Heart left ventricle (tissue), 16 donors: Measurements from ENCODE around the gene SP140L. TPM values are rescaled to one million over a fixed set of nuclear protein-coding genes. Genes with fewer than 3 reads are reported as not detected.

ENCODE experiments used
- ATAC-seq, 4 donors: fragments of 200-7000 bp; cut with Tn5 transposase; one replicate each; pipeline ENCODE4 v1.9.1; 2020 to 2022; ENCODE audit warnings: moderate library complexity in 4 of 4, mild to moderate bottlenecking in 3 of 4, moderate number of reproducible peaks in 1 of 4
- DNase-seq, 5 donors: peaks; one replicate each; pipeline ENCODE4 v3.0.0-alpha.2; 2020
- H3K27ac ChIP-seq, 12 donors: fragments of 200-600 bp; sonication (generic) in 4 of 12; one replicate each; pipeline versions ENCODE4 v1.5.0 to v1.8.0; 2016 to 2022; ENCODE audit warnings: mild to moderate bottlenecking in 2 of 12
- H3K27me3 ChIP-seq, 9 donors: fragments of 200-600 bp; sonication (generic) in 2 of 9; one replicate each; pipeline versions ENCODE4 v1.5.1 to v1.8.0; 2016 to 2022; ENCODE audit warnings: mild to moderate bottlenecking in 3 of 9
- H3K36me3 ChIP-seq, 9 donors: fragments of 200-600 bp; sonication (generic) in 2 of 9; one replicate each; pipeline versions ENCODE4 v1.5.0 to v1.8.0; 2018 to 2022; ENCODE audit warnings: mild to moderate bottlenecking in 2 of 9
- H3K4me1 ChIP-seq, 12 donors: fragments of 200-600 bp; sonication (generic) in 4 of 12; one replicate each; pipeline versions ENCODE4 v1.5.0 to v1.8.0; 2016 to 2022; ENCODE audit warnings: mild to moderate bottlenecking in 3 of 12
- H3K4me3 ChIP-seq, 12 donors: fragments of 200-600 bp; sonication (generic) in 4 of 12; one replicate each; pipeline versions ENCODE4 v1.5.0 to v1.8.0; 2017 to 2022; ENCODE audit warnings: mild to moderate bottlenecking in 9 of 12, moderate library complexity in 4 of 12
- H3K9me3 ChIP-seq, 12 donors: fragments of 200-600 bp; sonication (generic) in 4 of 12; one replicate each; pipeline versions ENCODE4 v1.5.0 to v1.8.0; 2016 to 2022; ENCODE audit warnings: mild to moderate bottlenecking in 1 of 12
- CTCF ChIP-seq, 12 donors: fragments of 200-600 bp; sonication (generic) in 4 of 12; IDR thresholded peaks; one replicate each; pipeline versions ENCODE4 v1.5.0 to v1.8.0; 2018 to 2022; ENCODE audit warnings: antibody characterized with exemption in 12 of 12, mild to moderate bottlenecking in 5 of 12
- POLR2A ChIP-seq, 2 donors: fragments of 450-650 bp; IDR thresholded peaks; one replicate each; pipeline ENCODE4 v1.6.1; 2017; ENCODE audit warnings: antibody characterized with exemption in 2 of 2, mild to moderate bottlenecking in 2 of 2, moderate library complexity in 2 of 2
- WGBS, 4 donors: extraction: QIAGEN DNeasy Blood & Tissue Kit in 2 of 4; methylation state at CpG; one replicate each; pipeline versions ENCODE4 v1.1.5 to v1.1.7; 2013 to 2018; 5-methylcytosine and 5-hydroxymethylcytosine counted together
- intact Hi-C, 10 donors: fragments of 100-400 bp; cut with DNase I; formaldehyde crosslinking; loops; one replicate each; pipeline versions ENCODE4 v1.11.1 to v1.14.2; 2022
- polyA plus RNA-seq, 2 donors: library from polyadenylated mRNA; stranded (reverse); fragments of 200-250 nt; gene quantifications; one replicate each; pipeline ENCODE4 v1.2.3, GENCODE V29; 2013
- total RNA-seq, 9 donors: library from RNA; depleted of rRNA in 2 of 9; stranded (reverse); fragments of >200 nt in 2 of 9; fragmentation: NEBNext Ultra II Directional in 3 of 9; extraction: Animal tissue kit (Norgen Biotek cat#: 25700) in 3 of 9; gene quantifications; one replicate each; pipeline versions ENCODE4 v1.1.0 to v1.2.4, GENCODE V29; 2016 to 2023
- donor health status: ischemic (EF 13 %, LVEDD 7.1; RV severe dilation, severe dysfunction).
- donor health status: healthy with polysubstance abuse.
- donor health status: DM: no; HTN: yes; CAD: no.
- donor health status: DM: no; HTN: no; CAD: no.
- donor health status: ischemic (EF 25% LVEDD 6.9; RV normal size, moderate dysfunction).
- donor health status: ischemic (EF 25% LVEDD 5.7; RV mildly dilated, moderate dysfunction).
- donor health status: healthy.
- donor health status: DM: yes; HTN: yes; CAD: no.
- donor health status: ischemic (EF 35%, LVEDD 5.7; RV mildly dilated, moderate dysfunction).
- donor health status: nonischemic (EF 11% LVEDD 7.7; RV severe dilation, severe dysfunction).
- donor health status: DM: yes; HTN: yes; CAD: no.
- donor health status: PGD.
- donor health status: ischemic (EF 29% LVEDD 5.4; RV normal size, mild dysfunction).
- donor health status: nonischemic (EF 23%, LVEDD 6.1; RV moderate dilation, normal function).

SP140L gene
- total and polyA plus RNA-seq, 11 donors: 2.5 to 17.6 (median 4.0) TPM

- intact Hi-C loops: no loop called here
- H3K27me3 ChIP-seq: no peaks in the 10 kb centered on the region
- H3K4me3 ChIP-seq: no peak overlapping the region
Observed at GRCh38 chr2:230348787-230349186, 21.8 kb downstream of the SP140L start.

GRCh38 chr2:230356084-230356483, 29.1 kb downstream of the SP140L start:
- TF ChIP-seq CTCF (IDR thresholded peaks at IDR 0.05): no peak
- no peak for TF ChIP-seq POLR2A (IDR thresholded peaks at IDR 0.05)
- peaks cover 0 to 7% (median 0%) of the 10 kb centered on the region in 12 donors for H3K4me1 ChIP-seq
- H3K4me3 ChIP-seq: no peak overlapping the region
- 66 to 77% (median 69%) methylated on average over 2 of the region's 2 CpGs for WGBS, 4 donors
- no peak overlapping the region for H3K27ac ChIP-seq
- peaks cover 0 to 9% (median 0%) of the 10 kb centered on the region in 12 donors for H3K9me3 ChIP-seq
- H3K36me3 ChIP-seq: peaks cover 0 to 37% (median 23%) of the 10 kb centered on the region in 9 donors
- no peaks in the 10 kb centered on the region for H3K27me3 ChIP-seq
- ATAC-seq: peak in 2 of 4 donors; percentile 38 to 50
- DNase-seq: no peak
- intact Hi-C loops: no loop called here

More at GRCh38 chr2:230348787-230349186, 21.8 kb downstream of the SP140L start:
- DNase-seq: no peak
- ATAC-seq: no peak
- peaks cover 0 to 13% (median 0%) of the 10 kb centered on the region in 9 donors for H3K36me3 ChIP-seq
- TF ChIP-seq POLR2A (IDR thresholded peaks at IDR 0.05) (no peak), CTCF (IDR thresholded peaks at IDR 0.05) (no peak)
- H3K4me1 ChIP-seq: peaks cover 0 to 18% (median 0%) of the 10 kb centered on the region in 12 donors
- H3K9me3 ChIP-seq: peaks cover 0 to 36% (median 18%) of the 10 kb centered on the region in 12 donors
- no peak overlapping the region for H3K27ac ChIP-seq

GRCh38 chr2:230358305-230358704, 31.3 kb downstream of the SP140L start:
- no peak for ATAC-seq
- Histone ChIP-seq H3K36me3 (peaks cover 0 to 59% (median 37%) of the 10 kb centered on the region in 9 donors), H3K27ac (no peak overlapping the region), H3K27me3 (no peaks in the 10 kb centered on the region), H3K4me3 (no peak overlapping the region), H3K4me1 (peaks cover 0 to 7% (median 0%) of the 10 kb centered on the region in 12 donors), H3K9me3 (peaks cover 0 to 9% (median 0%) of the 10 kb centered on the region in 12 donors)
- intact Hi-C loops: no loop called here
- TF ChIP-seq POLR2A (IDR thresholded peaks at IDR 0.05): no peak
- TF ChIP-seq CTCF (IDR thresholded peaks at IDR 0.05): no peak
- DNase-seq: no peak
- WGBS, 4 donors: 65 to 92% (median 83%) methylated on average over 1 of the region's 1 CpG

- H3K36me3 ChIP-seq: peaks cover 0 to 61% (median 41%) of the 10 kb centered on the region in 9 donors
- no peak overlapping the region for H3K4me3 ChIP-seq
- ATAC-seq (no peak), DNase-seq (no peak)
- intact Hi-C loops: no loop called here
- WGBS, 4 donors: 65 to 91% (median 81%) methylated on average over 1 of the region's 1 CpG
- TF ChIP-seq CTCF (IDR thresholded peaks at IDR 0.05) (no peak), POLR2A (IDR thresholded peaks at IDR 0.05) (no peak)
- H3K27me3 ChIP-seq: no peaks in the 10 kb centered on the region
- no peak overlapping the region for H3K27ac ChIP-seq
- peaks cover 0 to 7% (median 0%) of the 10 kb centered on the region in 12 donors for H3K4me1 ChIP-seq
- H3K9me3 ChIP-seq: peaks cover 0 to 27% (median 0%) of the 10 kb centered on the region in 12 donors
Observed at GRCh38 chr2:230360028-230360427, 33.0 kb downstream of the SP140L start.
